ENCODE data around the gene OTOG.

DNA sequence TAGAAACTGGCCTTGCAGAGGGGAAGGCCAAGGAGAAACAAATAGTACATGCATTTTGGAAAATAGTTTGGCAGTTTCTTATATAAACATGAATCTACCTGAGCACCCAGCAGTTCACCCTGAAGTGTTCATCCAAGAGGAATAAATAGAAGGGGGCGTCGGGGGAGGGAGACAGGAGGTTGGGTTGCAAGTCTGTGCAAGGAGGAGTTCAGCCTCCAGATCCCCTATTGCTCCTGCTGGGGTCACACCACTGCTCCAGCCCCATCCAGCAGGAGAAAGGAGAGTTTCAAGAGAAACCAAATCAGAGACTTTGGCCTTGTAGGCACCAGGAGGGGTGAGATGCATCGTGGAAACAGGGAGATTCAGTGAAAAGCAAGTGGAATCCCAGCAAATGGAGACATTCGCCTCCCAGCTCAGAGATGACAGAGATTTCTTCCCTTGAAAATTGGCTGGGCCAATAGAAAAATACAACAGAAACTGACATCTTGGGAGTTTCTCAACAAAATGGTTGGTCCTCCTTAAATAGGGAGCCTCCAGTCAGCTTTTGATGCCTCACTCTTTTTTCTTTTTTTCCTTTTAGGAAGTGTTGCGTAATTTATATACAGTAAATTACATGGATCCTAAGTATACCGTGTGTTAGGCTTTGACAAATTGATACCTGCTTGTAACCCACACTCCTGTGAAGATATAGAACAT, 34.1 kb downstream of the OTOG start:
- TF ChIP-seq, protein P1, sequence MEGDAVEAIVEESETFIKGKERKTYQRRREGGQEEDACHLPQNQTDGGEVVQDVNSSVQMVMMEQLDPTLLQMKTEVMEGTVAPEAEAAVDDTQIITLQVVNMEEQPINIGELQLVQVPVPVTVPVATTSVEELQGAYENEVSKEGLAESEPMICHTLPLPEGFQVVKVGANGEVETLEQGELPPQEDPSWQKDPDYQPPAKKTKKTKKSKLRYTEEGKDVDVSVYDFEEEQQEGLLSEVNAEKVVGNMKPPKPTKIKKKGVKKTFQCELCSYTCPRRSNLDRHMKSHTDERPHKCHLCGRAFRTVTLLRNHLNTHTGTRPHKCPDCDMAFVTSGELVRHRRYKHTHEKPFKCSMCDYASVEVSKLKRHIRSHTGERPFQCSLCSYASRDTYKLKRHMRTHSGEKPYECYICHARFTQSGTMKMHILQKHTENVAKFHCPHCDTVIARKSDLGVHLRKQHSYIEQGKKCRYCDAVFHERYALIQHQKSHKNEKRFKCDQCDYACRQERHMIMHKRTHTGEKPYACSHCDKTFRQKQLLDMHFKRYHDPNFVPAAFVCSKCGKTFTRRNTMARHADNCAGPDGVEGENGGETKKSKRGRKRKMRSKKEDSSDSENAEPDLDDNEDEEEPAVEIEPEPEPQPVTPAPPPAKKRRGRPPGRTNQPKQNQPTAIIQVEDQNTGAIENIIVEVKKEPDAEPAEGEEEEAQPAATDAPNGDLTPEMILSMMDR (IDR thresholded peaks at IDR 0.05; ENCODE audit: insufficient read depth, low read length, poor library complexity, severe bottlenecking): no peak
- no peak for TF ChIP-seq EZH2phosphoT487 (conservative IDR thresholded peaks at IDR 0.05; ENCODE audit: low read length)

Data from SU-DHL-6 (cell line).